GM18519 (cell line): ENCODE results near the gene PLPP1.
"Not testable (repeated sequence)": the region's sequence is repeated elsewhere in the genome, so short reads cannot be mapped to it uniquely, and the experiment has no call there.

Experiments
- ATAC-seq: cut with Tn5 transposase; IDR thresholded peaks from one replicate; pipeline ENCODE4 v1.9.1; 2021; ENCODE audit warnings: mild to moderate bottlenecking, moderate library complexity; ENCODE audit not compliant: unreplicated experiment, low FRiP score

PLPP1 gene

DNA sequence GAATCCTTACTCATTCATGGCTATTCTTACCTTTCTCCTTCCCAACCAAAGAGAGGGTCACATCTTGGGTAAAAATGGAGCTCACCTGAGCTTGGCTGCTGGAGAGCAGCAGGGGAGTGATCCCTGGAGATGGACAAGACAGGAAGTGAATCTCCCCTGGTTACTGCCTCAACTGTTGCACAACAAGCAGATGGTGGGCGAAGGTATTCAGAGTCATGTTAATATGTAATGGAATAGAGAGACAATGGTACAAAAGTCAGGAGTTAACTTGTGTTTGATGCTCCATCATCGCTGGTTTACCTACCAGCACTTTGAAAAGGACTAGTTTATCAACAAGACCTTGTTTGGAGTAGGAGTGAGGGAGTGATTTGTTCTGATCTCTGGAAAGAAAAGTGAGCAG lies 13.0 kb upstream of the PLPP1 start:
- ATAC-seq: no peak

DNA sequence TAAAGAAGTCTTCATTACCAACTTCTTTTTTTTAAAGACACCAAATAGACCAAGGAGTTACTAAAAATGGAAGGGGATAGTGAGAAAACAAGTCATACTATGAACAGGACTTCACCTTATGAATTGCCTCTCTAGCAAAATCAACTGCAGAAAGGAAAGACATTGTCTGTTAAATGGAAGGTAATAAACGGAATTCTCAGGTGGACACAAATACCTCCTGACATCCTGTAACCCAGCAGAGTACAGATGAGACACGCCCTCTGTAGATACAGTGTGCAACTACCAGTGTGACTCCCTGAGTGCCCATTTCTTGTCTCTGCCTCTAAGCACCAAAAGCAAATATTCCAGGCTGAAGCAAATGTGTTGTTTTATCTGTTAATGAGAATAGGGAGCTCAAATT lies 12.2 kb upstream of the PLPP1 start:
- ATAC-seq: no peak

DNA sequence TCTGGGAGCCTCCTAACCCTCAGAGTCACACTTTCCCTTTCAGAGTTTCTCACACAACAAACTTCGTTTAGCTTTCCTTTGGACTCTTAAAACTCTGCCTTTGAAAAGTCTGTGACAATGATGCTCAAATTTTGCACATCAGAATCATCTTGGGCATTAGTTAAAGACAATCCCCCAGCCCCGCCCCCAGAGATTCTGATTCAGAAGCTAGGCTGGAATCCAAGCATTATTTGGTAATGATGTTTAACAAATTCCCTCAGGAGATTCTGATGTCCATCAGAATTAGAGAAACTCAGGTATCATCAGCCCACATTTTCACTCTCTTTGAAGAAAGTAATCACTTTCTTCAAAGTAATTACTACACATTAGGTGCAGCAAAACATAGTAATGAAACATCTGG lies 9.6 kb upstream of the PLPP1 start:
- no peak for ATAC-seq

DNA sequence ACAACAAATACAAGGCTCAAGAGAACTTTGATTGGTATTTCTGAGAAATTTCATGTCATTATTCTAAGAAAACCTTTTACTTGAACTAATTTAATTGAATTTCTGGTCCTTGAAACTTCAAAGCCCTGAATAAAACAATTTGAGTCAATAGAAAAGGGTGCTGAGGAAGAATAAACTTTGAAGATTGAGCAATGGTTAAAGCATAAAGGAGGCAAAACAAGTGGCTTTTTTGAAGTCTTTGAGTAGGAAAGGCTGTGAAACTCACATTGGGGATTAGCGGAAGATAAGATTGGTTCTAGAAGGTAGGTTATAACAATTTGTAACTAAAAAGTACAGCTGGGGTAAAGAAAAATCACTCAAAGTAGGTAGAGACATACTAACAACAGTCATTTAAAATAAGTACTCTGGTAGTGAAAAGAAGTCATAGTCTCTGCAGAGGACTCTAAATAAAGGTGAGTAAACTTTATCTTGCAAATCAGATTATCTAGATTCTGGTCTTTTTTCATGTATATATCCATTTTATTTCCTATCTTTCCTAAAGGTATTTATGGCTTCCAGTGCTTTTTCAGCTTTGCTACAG lies 6.4 kb upstream of the PLPP1 start:
- ATAC-seq: no peak

DNA sequence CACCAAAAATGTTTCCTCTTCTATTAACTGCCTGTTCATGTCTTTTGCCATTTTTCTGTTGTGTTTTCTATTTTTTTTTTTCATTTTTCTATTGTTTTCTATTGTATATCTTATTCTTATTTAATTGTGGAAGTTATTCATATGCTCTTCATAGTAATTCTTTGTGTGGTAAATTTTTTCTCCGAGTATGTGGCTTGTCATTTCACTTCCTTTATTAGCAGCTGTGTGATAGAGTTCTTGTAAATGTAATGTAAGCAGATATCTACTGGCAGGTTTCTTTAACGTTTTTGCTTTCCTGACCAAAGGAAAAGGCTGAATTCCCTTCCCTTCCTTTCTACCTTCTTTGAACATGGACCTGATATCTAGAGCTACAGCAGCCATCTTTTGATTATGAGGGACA lies 5.8 kb upstream of the PLPP1 start:
- no peak for ATAC-seq

DNA sequence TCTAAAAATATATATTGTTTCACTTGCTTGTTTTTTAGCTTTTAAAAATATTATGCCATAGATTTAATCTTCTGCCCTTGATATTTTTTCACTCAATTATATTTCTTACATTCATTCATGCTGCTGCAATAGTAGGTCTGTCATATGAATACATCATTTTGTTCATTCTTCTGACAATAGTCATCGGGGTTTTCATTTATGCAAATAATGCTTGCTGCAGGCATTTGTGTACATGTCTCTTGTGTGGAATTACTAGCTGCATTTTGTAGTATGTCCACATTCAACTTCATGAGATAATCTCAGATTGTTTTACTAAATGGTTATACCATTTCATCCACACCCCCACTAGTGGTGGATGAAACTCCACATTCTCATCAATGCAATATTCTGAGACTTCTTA lies 5.3 kb upstream of the PLPP1 start:
- no peak for ATAC-seq

DNA sequence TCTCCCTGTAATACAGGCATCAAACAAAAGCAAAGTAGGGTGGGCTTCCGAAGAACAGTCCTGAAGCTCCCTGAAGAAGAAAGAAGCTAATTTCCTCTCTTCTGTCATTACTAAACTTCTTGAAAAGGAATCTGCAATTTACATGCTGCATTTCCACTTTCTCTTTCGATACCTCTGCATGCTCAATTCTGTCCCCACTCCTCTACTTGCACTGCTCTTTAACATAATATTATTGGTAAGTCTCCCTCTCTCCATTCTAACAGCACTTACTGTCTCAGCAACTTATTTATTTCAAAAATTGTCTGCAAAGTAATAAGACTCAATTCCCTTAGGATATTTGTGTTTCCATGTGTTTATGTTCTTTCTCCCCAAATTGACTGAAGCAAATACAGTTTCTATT lies 3.9 kb upstream of the PLPP1 start:
- no peak for ATAC-seq

DNA sequence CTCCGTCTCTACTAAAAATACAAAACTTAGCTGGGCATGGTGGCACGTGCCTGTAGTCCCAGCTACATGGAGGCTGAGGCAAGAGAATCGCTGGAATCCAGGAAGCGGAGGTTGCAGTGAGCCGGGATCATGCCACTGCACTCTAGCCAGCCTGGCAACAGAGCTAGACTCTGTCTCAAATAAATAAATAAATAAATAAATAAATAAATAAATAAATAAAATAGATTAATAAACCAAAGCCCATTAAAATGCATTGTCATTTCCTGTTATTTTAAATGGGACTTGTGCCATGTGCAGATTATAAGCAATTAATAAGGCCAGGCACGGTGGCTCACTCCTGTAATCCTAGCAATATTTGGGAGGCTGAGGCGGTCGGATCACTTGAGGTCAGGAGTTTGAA lies 2.6 kb upstream of the PLPP1 start:
- ATAC-seq: not testable (repeated sequence)

DNA sequence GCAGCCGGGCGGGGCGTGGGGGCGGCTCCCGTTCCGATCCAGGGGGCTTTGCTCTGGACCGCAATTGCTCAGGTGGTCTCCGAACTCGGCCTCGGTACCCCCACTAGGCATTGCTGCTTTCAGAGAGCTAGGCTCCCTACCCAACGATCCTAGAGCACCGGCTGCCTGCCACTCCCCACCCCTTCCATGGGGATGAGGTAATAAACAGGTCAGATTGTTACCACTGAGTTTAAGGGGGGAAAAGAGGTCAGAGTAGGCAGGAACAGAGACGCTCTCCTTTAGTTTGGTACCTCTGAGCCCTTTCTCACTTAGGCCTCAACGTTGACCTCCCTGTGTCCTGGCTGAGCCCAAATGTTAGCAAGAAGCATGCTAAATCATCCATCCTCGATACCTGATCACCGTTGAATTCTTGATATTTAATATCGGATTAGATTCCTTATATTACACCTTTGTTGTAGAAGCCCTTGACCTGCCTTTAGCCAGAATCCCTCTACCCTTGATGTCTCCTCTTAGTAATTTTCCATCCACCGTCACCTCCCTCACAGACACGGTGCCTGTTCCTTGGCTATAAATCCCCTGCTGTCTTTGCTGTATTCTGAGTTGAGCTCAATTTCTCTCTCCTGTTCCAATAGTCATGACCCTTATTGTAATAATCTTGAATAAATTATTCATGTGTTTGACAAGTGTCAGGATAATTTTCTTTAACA lies 588 bp upstream of the PLPP1 start:
- no peak for ATAC-seq

DNA sequence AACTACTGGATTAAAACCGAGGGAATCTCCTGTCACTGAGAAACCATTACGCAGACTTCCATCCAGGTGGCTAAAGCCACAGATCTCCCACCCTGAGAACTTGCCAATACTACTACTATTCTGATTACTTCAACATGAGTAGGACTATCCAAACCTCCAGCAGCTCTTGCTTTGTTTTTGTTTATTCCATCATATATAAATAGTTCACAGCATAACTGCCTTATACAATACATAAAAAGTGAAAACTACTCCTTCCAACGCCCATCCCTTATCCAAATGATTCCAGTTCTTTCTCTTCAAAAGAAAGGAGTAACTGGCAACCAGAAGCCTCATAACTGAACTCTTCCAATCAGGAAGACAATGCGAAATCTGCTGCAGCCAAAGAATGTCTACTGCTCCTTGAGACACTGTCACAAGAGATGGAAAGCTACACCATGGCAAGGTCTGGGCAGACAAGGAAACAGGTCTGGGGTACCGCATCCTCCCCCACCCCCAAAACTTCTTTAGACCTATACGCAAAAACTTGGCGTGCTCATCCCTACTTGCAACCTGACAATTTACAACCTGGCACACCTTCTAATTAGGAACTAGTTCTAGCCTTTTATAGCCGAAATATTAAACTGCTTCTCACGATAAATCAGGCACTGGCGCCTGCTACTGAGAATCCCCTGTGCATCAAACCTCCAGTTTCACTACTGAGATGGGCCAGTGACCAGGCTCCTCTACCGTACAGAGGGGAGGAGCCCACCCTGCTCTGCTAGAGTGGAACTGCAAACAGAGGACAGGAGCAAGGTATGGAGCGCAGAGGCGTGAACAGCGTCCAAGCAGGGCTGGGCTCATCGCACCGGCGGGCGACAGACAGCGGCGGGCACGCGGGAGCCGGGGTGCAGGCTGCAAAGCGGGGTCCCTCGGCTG lies 986 bp downstream of the PLPP1 start:
- peak; percentile 34 for ATAC-seq

DNA sequence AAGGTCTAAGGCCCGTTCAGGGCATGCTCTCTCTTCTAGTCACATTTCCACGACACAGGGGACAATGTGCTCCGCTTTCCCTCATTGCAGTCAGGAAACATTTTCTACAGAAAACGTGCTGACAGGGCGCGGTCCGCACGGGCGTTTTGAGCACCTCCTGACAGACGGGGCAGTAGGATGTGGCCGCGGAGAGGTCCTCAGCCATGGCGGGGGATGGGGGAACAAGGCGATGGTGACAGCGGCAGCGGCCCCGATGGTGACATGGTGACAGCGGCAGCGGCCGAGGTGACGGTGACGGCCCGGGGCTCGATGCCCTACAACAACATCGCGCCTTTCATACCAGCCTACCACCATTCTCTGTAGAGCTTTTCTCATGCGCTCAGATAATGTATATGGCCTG lies 4.1 kb downstream of the PLPP1 start:
- no peak for ATAC-seq

DNA sequence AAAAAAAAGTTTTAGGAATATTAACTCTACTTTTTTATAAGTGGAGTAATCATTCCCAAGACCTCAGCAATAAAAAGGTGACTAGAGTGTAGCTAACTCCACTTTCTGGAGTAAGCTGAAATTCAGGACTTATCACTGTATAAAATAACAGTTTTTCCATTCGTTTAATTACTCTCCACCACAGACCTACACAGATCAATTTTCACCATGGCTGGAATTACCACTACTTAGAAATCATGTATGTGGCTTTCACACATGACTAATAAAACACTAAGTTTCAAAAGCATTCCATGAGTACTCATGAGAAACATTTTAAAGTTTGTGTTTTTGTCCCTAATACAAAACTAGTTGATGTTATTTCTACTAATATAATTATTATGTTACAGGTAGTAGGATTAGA lies 9.9 kb downstream of the PLPP1 start:
- no peak for ATAC-seq

DNA sequence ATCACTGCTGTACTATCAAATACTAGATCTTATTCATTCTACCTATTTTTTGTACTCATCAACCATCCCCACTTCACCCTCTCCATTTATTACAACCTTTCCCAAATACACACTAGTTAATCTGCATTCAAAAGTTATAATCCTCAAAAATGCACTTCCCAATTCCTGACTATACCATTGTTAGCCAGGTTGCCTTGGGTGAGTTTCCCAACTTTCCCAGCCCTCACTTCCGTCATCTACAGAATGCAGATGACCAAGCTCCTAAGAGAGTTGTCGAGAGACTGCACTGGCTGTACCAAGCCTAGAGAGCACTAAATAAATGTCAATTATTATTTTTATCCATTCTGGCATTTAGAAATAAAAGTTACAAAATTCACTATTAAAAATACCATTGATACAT lies 11.5 kb downstream of the PLPP1 start:
- no peak for ATAC-seq

DNA sequence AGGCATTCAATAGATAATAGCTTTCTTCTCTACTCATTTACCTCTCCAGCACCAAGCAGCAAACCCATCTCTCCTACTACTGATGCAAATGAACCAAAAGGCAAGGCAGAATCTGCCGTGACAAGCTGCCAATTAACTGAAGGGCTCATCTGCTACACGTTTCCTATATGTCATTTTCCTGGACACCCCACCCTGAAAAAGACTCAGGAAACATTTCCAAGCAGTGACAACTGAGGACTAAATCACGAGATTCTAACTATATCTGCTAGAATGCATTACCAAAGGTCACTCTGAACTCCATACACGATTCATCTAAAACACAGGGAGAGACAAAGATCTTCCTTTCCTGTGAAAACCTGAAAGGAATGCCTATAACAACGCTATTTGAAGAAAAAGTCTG lies 12.9 kb downstream of the PLPP1 start:
- no peak for ATAC-seq

DNA sequence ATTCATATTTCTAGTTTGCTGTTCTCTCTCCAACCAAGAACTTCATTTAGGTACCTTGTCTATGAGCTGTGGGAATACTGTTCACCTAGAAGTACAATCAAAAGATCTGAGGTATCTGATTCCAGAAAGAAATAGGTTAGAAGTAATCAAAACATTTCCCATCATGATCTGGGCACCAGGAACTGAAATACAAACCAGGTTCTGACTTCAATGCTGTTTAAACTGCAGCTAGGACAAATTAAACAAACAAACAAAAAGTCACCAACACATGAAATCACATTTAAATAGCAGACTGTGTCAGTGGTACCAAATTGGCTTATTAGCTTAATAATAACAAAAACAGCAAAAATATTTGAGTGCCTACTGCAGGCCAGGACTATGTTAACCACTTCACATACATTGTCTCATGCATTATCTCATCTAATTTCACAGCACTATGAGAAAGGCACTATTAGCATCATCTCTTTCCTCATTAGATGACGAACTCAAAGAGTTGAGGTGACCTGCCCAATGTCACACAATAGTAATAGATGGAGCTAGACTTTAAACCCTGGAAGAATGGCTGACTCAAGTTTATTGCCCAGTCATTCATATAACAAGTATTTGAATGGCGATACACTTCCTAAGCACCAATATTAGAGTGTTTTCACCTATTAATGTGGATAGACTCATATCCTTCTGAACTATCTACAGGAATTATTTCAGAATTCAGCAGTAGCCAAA lies 14.5 kb downstream of the PLPP1 start:
- no peak for ATAC-seq

DNA sequence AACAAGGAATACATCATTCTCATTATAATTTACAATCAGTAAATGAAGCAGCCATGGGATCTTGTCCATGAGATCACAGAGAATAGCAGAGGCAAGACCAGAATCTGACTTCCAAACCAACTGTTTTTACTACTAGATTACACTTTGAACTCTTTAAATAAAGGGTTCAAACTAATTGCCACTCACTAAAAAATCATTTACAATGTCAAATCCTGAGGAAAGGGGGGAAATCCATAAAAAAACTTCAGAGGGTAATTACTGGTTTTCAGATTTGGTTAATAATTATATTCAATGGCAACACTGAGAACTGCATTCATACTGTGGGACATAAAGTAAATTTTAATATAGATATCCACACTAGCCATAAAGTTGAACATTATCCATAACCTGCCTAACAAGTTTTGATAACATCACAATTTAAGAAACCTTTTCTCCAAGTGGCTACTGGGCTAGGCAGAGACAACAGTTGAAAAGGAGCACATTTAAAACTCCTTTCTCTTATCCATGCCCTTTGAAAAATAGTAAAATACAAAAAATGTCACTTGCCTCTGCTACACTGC lies 15.9 kb downstream of the PLPP1 start:
- ATAC-seq: no peak

DNA sequence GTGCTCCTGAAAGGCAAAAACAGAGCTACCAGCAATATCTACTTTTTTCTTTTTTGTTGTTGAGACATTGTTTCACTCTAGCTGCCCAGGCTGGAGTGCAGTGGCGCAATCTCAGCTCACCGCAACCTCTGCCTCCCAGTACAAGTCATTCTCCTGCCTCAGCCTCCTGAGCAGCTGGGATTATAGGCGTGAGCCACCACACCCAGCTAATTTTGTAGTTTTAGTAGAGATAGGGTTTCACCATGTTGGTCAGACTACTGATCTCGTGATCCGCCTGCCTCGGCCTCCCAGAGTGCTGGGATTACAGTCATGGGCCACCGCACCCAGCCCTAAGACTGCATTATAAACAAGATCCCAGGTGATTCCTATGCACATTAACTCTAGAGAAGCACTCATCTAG lies 17.0 kb downstream of the PLPP1 start:
- no peak for ATAC-seq

DNA sequence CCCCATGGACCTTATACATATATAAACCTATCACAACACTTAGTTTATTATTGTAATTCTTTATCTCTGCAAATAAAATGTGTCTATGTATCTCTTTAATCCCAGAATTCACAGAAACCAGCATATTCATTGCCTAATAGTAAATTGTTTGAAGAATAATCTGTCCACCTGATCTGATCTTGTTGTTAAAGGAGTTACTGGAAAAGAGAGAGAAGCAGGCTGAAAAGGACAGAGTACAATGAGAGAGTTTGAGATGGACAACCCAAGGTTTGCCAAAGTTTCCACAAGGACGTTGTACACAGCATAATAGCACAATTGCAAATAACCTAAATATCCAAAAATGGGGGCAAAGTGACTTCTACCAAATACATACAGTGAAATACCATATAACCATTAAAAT lies 23.8 kb downstream of the PLPP1 start:
- no peak for ATAC-seq

DNA sequence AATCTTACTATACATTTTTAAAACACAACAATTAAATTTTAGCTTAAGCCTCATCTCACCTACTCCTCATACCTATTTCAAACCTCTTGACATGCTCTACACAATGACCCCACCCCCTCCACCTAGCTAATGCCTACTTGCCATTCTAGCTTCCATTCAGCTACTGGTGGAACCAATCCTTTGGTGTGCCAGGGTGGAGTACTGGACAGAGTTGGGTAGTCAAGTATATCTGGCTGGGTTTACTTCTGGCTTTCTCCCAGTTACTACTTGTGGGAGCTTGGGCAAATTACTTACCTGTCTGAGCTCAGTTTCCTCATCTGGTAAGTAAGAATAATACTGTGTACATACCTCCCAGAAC lies 24.3 kb downstream of the PLPP1 start:
- ATAC-seq: no peak

DNA sequence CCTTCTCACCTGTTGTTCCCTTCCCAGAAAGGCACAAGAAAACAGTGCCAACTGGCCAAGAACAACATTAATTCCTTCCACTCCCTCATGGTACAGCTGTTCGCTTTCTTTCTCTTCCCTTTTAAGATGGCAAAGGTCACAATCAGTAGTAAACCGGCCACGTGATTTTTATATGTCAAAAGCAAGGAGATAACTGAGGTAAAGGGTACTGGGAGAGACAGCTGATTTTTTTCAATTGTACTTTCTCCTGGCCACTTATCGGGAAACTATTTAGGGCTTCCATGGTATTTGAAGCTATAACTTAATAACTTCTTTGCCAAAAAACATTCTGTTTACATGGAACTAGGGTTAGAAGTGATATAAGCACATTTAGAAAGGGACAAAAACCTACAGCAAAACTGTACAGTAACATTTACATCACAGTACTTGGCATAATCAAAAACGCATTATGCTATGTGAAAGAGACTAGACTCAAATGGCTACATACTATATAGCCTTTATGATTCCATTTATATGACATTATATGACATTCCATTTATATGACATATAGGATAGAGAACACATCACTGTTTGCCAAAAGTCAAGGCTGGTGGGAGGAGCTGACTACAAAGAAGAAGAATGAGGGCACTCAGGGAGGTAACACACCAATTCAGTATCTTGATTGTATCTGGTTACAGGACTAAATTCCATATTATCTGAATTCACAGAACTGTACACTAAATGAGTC lies 24.8 kb downstream of the PLPP1 start:
- ATAC-seq: no peak
